SU-DHL-6 (cell line): ENCODE results near the gene MTREX.

Source experiments
- H2AFZ ChIP-seq: fragments of 200-600 bp; sonication (generic); 2 replicates; pipeline ENCODE4 v1.6.1; 2014; ENCODE audit warnings: low read depth, mild to moderate bottlenecking, moderate library complexity, mixed read lengths, antibody characterized with exemption, low read length; ENCODE audit not compliant: severe bottlenecking
- H3F3A ChIP-seq: fragments of 200-600 bp; shearing (Covaris generic); 2 replicates; pipeline ENCODE4 v1.6.0; 2016; ENCODE audit warnings: antibody characterized with exemption, mild to moderate bottlenecking; ENCODE audit not compliant: insufficient read depth
- H3K27ac ChIP-seq: fragments of 200-600 bp; sonication (generic); 2 replicates; pipeline ENCODE4 v1.5.1; 2016; ENCODE audit warnings: low read depth, mild to moderate bottlenecking, low read length, moderate library complexity, mixed read lengths
- H3K27me3 ChIP-seq: fragments of 200-600 bp; sonication (generic), shearing (Covaris generic); 2 replicates; pipeline ENCODE4 v1.6.0; 2014; ENCODE audit warnings: mild to moderate bottlenecking, low read length
- H3K36me3 ChIP-seq: fragments of 200-600 bp; sonication (generic); 2 replicates; pipeline ENCODE4 v1.6.1; 2014; ENCODE audit warnings: mild to moderate bottlenecking, low read length, mixed read lengths
- H3K4me2 ChIP-seq: fragments of 300-600, 200-600 bp; shearing (Covaris generic), sonication (generic); 2 replicates; pipeline ENCODE4 v1.6.0; 2014; ENCODE audit warnings: low read length, low read depth, mild to moderate bottlenecking; ENCODE audit not compliant: poor library complexity, severe bottlenecking
- H3K4me3 ChIP-seq: fragments of 200-600 bp; sonication (generic); 2 replicates; pipeline ENCODE4 v1.5.1; 2014; ENCODE audit warnings: antibody characterized with exemption, low read length, mild to moderate bottlenecking, mixed read lengths; ENCODE audit not compliant: insufficient read depth, poor library complexity, severe bottlenecking
- H3K79me2 ChIP-seq: fragments of 200-600 bp; sonication (generic); 2 replicates; pipeline ENCODE4 v1.6.1; 2014; ENCODE audit warnings: mild to moderate bottlenecking, low read length, moderate library complexity; ENCODE audit not compliant: insufficient read depth
- H3K9ac ChIP-seq: fragments of 200-600 bp; sonication (generic); 2 replicates; pipeline ENCODE4 v1.7.0; 2014; ENCODE audit warnings: mild to moderate bottlenecking, low read length
- H3K9me2 ChIP-seq: fragments of 200-600 bp; sonication (generic); replicated peaks from 2 replicates; pipeline ENCODE4 v1.6.1; 2014; ENCODE audit warnings: low read length; ENCODE audit not compliant: insufficient read depth
- H3K9me3 ChIP-seq: fragments of 200-600 bp; sonication (generic); 2 replicates; pipeline ENCODE4 v1.6.1; 2014; ENCODE audit warnings: low read length, mixed read lengths; ENCODE audit not compliant: insufficient read depth
- H4K20me1 ChIP-seq: fragments of 200-600 bp; sonication (generic); 2 replicates; pipeline ENCODE4 v1.6.1; 2014; ENCODE audit warnings: low read depth, mild to moderate bottlenecking, antibody characterized with exemption, low read length, moderate library complexity, mixed read lengths
- EZH2phosphoT487 ChIP-seq: fragments of 200-600 bp; sonication (generic), shearing (Covaris generic); conservative IDR thresholded peaks from 2 replicates; pipeline ENCODE4 v1.6.1; 2018; ENCODE audit warnings: mild to moderate bottlenecking, antibody characterized with exemption, low read length, moderate library complexity, mixed read lengths
- TF ChIP-seq, protein P1 (sequence below): fragments of 200-600 bp; sonication (generic); IDR thresholded peaks from one replicate; pipeline ENCODE4 v1.5.1; 2017; ENCODE audit warnings: antibody characterized with exemption, mild to moderate bottlenecking, low read length, moderate library complexity; ENCODE audit not compliant: insufficient read depth, poor library complexity, severe bottlenecking

Gene MTREX

GRCh38 chr5:55345327-55345726 is 37.5 kb downstream of the MTREX start:
- Histone ChIP-seq H3K27me3 (no peaks in the 10 kb centered on the region), H3K9me3 (no peaks in the 10 kb centered on the region), H3K4me3 (no peak overlapping the region), H3K4me2 (no peak overlapping the region), H3K27ac (no peak overlapping the region), H3K9me2 (no peaks in the 10 kb centered on the region), H3K79me2 (no peaks in the 10 kb centered on the region), H2AFZ (no peak overlapping the region), H4K20me1 (no peaks in the 10 kb centered on the region), H3K9ac (no peak overlapping the region), H3F3A (peaks cover 21% of the 10 kb centered on the region), H3K36me3 (peaks cover 64% of the 10 kb centered on the region)
- TF ChIP-seq, protein P1, sequence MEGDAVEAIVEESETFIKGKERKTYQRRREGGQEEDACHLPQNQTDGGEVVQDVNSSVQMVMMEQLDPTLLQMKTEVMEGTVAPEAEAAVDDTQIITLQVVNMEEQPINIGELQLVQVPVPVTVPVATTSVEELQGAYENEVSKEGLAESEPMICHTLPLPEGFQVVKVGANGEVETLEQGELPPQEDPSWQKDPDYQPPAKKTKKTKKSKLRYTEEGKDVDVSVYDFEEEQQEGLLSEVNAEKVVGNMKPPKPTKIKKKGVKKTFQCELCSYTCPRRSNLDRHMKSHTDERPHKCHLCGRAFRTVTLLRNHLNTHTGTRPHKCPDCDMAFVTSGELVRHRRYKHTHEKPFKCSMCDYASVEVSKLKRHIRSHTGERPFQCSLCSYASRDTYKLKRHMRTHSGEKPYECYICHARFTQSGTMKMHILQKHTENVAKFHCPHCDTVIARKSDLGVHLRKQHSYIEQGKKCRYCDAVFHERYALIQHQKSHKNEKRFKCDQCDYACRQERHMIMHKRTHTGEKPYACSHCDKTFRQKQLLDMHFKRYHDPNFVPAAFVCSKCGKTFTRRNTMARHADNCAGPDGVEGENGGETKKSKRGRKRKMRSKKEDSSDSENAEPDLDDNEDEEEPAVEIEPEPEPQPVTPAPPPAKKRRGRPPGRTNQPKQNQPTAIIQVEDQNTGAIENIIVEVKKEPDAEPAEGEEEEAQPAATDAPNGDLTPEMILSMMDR, result no peak
- no peak for TF ChIP-seq EZH2phosphoT487

- peaks cover 59% of the 10 kb centered on the region for H3K36me3 ChIP-seq
- H3F3A ChIP-seq, result peaks cover 15% of the 10 kb centered on the region
- H3K9ac ChIP-seq, result no peak overlapping the region
- H2AFZ ChIP-seq, result no peak overlapping the region
- H3K9me2 ChIP-seq, result no peaks in the 10 kb centered on the region
- no peak overlapping the region for H3K27ac ChIP-seq
- no peaks in the 10 kb centered on the region for H3K27me3 ChIP-seq
- H4K20me1 ChIP-seq, result no peaks in the 10 kb centered on the region
- no peaks in the 10 kb centered on the region for H3K9me3 ChIP-seq
- TF ChIP-seq, protein P1, result no peak
- TF ChIP-seq EZH2phosphoT487, result no peak
- H3K4me3 ChIP-seq, result no peak overlapping the region
- H3K79me2 ChIP-seq, result no peaks in the 10 kb centered on the region
- H3K4me2 ChIP-seq, result no peak overlapping the region
Observed at GRCh38 chr5:55347786-55348185, 40.0 kb downstream of the MTREX start.

DNA sequence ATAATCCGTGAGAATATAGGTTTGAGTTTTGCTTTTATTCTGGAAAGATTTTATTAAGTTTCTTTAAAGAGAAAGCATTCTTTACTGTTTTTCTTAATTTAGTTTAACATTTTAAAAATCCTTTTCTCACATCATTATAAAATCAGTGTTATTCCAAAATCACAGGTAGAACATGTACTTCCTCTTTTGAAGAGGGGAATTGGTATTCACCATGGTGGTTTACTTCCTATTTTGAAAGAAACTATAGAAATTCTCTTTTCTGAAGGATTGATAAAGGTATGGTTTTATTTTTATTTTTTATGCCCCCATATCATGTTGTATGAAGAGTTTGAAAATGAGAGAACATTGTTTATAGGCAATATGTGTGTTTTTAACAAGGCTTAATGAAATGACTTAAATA is 43.0 kb downstream of the MTREX start:
- Histone ChIP-seq H3K4me3 (no peak overlapping the region), H2AFZ (no peak overlapping the region), H3F3A (no peaks in the 10 kb centered on the region; the same call in 1 of the 2 replicates), H3K9me2 (no peaks in the 10 kb centered on the region), H3K27ac (no peak overlapping the region), H3K4me2 (no peak overlapping the region), H3K9me3 (no peaks in the 10 kb centered on the region), H3K9ac (no peak overlapping the region), H3K36me3 (peaks cover 45% of the 10 kb centered on the region), H4K20me1 (no peaks in the 10 kb centered on the region), H3K27me3 (no peaks in the 10 kb centered on the region), H3K79me2 (no peaks in the 10 kb centered on the region)
- TF ChIP-seq, protein P1, result no peak
- no peak for TF ChIP-seq EZH2phosphoT487
